ENCODE data around the gene CRPPA. TPM values are rescaled to one million over a fixed set of nuclear protein-coding genes. Genes with fewer than 3 reads are reported as not detected.

The CRPPA gene
- total and polyA plus RNA-seq, 2 experiments from 2014 or later, result 3.3 to 3.4 TPM

GRCh38 chr7:16428182-16428581, 6.8 kb upstream of the CRPPA start:
- TF ChIP-seq CTCF (IDR thresholded peaks at IDR 0.05; ENCODE audit: poor library complexity) (no peak), EZH2 (IDR thresholded peaks at IDR 0.05; ENCODE audit: borderline replicate concordance) (no peak), EZH2phosphoT487 (IDR thresholded peaks at IDR 0.05; ENCODE audit: low read depth, severe bottlenecking, unreplicated experiment) (no peak)
- no peak overlapping the region for H3K4me2 ChIP-seq

GRCh38 chr7:16423761-16424160, 2.4 kb upstream of the CRPPA start:
- H3K9me3 ChIP-seq (ENCODE audit: low read depth), result no peaks in the 10 kb centered on the region
- 46% methylated on average over 1 of the region's 1 CpG for WGBS (ENCODE audit: low lambda C conversion rate, missing lambda C conversion rate)
- H3K36me3 ChIP-seq (replicated peaks; ENCODE audit: insufficient read depth, low read depth), result no peaks in the 10 kb centered on the region
- no peaks in the 10 kb centered on the region for H4K20me1 ChIP-seq (ENCODE audit: insufficient read depth, poor library complexity, severe bottlenecking)
- no peak overlapping the region for H3K4me2 ChIP-seq
- DNase-seq (ENCODE audit: low spot score), result no peak
- no peaks in the 10 kb centered on the region for H3K27me3 ChIP-seq
- TF ChIP-seq EZH2 (IDR thresholded peaks at IDR 0.05; ENCODE audit: borderline replicate concordance) (no peak), CTCF (IDR thresholded peaks at IDR 0.05; ENCODE audit: poor library complexity) (no peak), EZH2phosphoT487 (IDR thresholded peaks at IDR 0.05; ENCODE audit: low read depth, severe bottlenecking, unreplicated experiment) (no peak)
- no peak overlapping the region for H3K4me3 ChIP-seq
- no peak overlapping the region for H2AFZ ChIP-seq
- peaks cover 6% of the 10 kb centered on the region for H3K79me2 ChIP-seq
- peaks cover 11% of the 10 kb centered on the region for H3K4me1 ChIP-seq (ENCODE audit: insufficient read depth)
- H3K9me2 ChIP-seq (replicated peaks; ENCODE audit: insufficient read depth), result no peaks in the 10 kb centered on the region
- no peak overlapping the region for H3K27ac ChIP-seq

More at GRCh38 chr7:16428182-16428581, 6.8 kb upstream of the CRPPA start:
- H3K79me2 ChIP-seq, result no peaks in the 10 kb centered on the region
- no peaks in the 10 kb centered on the region for H3K36me3 ChIP-seq (replicated peaks; ENCODE audit: insufficient read depth, low read depth)
- no peak overlapping the region for H3K4me3 ChIP-seq
- no peak overlapping the region for H2AFZ ChIP-seq
- H3K27me3 ChIP-seq, result no peaks in the 10 kb centered on the region
- no peak overlapping the region for H3K27ac ChIP-seq
- DNase-seq (ENCODE audit: low spot score), result no peak
- H3K9me2 ChIP-seq (replicated peaks; ENCODE audit: insufficient read depth), result no peaks in the 10 kb centered on the region
- H4K20me1 ChIP-seq (ENCODE audit: insufficient read depth, poor library complexity, severe bottlenecking), result no peaks in the 10 kb centered on the region
- H3K9me3 ChIP-seq (ENCODE audit: low read depth), result no peaks in the 10 kb centered on the region
- no peaks in the 10 kb centered on the region for H3K4me1 ChIP-seq (ENCODE audit: insufficient read depth)

- Histone ChIP-seq H3K9me2 (replicated peaks; ENCODE audit: insufficient read depth) (no peaks in the 10 kb centered on the region), H3K4me2 (no peak overlapping the region), H4K20me1 (ENCODE audit: insufficient read depth, poor library complexity, severe bottlenecking) (no peaks in the 10 kb centered on the region), H3K27ac (peak overlapping the region; percentile 98), H3K9me3 (ENCODE audit: low read depth) (no peaks in the 10 kb centered on the region), H3K4me3 (no peak overlapping the region), H2AFZ (no peak overlapping the region), H3K36me3 (replicated peaks; ENCODE audit: insufficient read depth, low read depth) (no peaks in the 10 kb centered on the region), H3K27me3 (no peaks in the 10 kb centered on the region), H3K4me1 (ENCODE audit: insufficient read depth) (peaks cover 11% of the 10 kb centered on the region), H3K79me2 (peaks cover 11% of the 10 kb centered on the region)
- TF ChIP-seq CTCF (IDR thresholded peaks at IDR 0.05; ENCODE audit: poor library complexity) (no peak), EZH2phosphoT487 (IDR thresholded peaks at IDR 0.05; ENCODE audit: low read depth, severe bottlenecking, unreplicated experiment) (no peak), EZH2 (IDR thresholded peaks at IDR 0.05; ENCODE audit: borderline replicate concordance) (no peak)
- 92% methylated on average over 3 of the region's 3 CpGs for WGBS (ENCODE audit: low lambda C conversion rate, missing lambda C conversion rate)
- DNase-seq (ENCODE audit: low spot score), result no peak
Measured at GRCh38 chr7:16422917-16423316, 1.6 kb upstream of the CRPPA start.

GRCh38 chr7:16422103-16422435, 731 bp upstream of the CRPPA start:
- no peaks in the 10 kb centered on the region for H3K9me2 ChIP-seq (replicated peaks; ENCODE audit: insufficient read depth)
- peak overlapping the region; percentile 85 for H2AFZ ChIP-seq
- no peaks in the 10 kb centered on the region for H4K20me1 ChIP-seq (ENCODE audit: insufficient read depth, poor library complexity, severe bottlenecking)
- H3K4me2 ChIP-seq, result peak overlapping the region; percentile 82
- peaks cover 11% of the 10 kb centered on the region for H3K4me1 ChIP-seq (ENCODE audit: insufficient read depth)
- H3K36me3 ChIP-seq (replicated peaks; ENCODE audit: insufficient read depth, low read depth), result no peaks in the 10 kb centered on the region
- H3K9me3 ChIP-seq (ENCODE audit: low read depth), result no peaks in the 10 kb centered on the region
- TF ChIP-seq EZH2phosphoT487 (IDR thresholded peaks at IDR 0.05; ENCODE audit: low read depth, severe bottlenecking, unreplicated experiment) (no peak), EZH2 (IDR thresholded peaks at IDR 0.05; ENCODE audit: borderline replicate concordance) (no peak), CTCF (IDR thresholded peaks at IDR 0.05; ENCODE audit: poor library complexity) (no peak)
- H3K4me3 ChIP-seq, result no peak overlapping the region
- H3K27ac ChIP-seq, result peak overlapping the region; percentile 98
- peaks cover 11% of the 10 kb centered on the region for H3K79me2 ChIP-seq
- peak; percentile 15 for DNase-seq (ENCODE audit: low spot score)
- 42% methylated on average over 1 of the region's 1 CpG for WGBS (ENCODE audit: low lambda C conversion rate, missing lambda C conversion rate)
- no peaks in the 10 kb centered on the region for H3K27me3 ChIP-seq
